AG10803 (cell line): ENCODE results near the gene PLD4.

Experiments
- DNase-seq: peaks from one replicate; pipeline ENCODE4 v3.0.0; 2010; ENCODE audit warnings: low read depth
- H3K4me3 ChIP-seq: 2 replicates; pipeline ENCODE4 v1.5.1; 2011; ENCODE audit warnings: mild to moderate bottlenecking, low read length, control low read depth
- CTCF ChIP-seq: conservative IDR thresholded peaks from 2 replicates; pipeline ENCODE4 v1.5.1; 2011; ENCODE audit warnings: mild to moderate bottlenecking, low read length, control low read depth, inconsistent platforms

Gene PLD4

GRCh38 chr14:104973385-104974145, 48.9 kb downstream of the PLD4 start:
- TF ChIP-seq CTCF, result no peak
- peak overlapping the region; percentile 27 for H3K4me3 ChIP-seq
- peak; percentile 84 for DNase-seq

- DNase-seq, result no peak
- H3K4me3 ChIP-seq, result peak overlapping the region; percentile 16
- TF ChIP-seq CTCF, result no peak
These were observed 49.5 kb downstream of the PLD4 start for GRCh38 chr14:104974146-104974541.

GRCh38 chr14:104974665-104975390, 50.1 kb downstream of the PLD4 start:
- no peak overlapping the region for H3K4me3 ChIP-seq
- DNase-seq, result no peak
- TF ChIP-seq CTCF, result no peak

GRCh38 chr14:104975481-104976197, 51.0 kb downstream of the PLD4 start:
- no peak; the same call in 1 of the 2 replicates for TF ChIP-seq CTCF
- no peak for DNase-seq
- H3K4me3 ChIP-seq, result no peak overlapping the region

- peak; percentile 73 for DNase-seq
- no peak overlapping the region for H3K4me3 ChIP-seq
- TF ChIP-seq CTCF, result peak; percentile 84
These were observed 51.7 kb downstream of the PLD4 start for GRCh38 chr14:104976198-104977007.

- no peak for TF ChIP-seq CTCF
- peak overlapping the region; percentile 60 for H3K4me3 ChIP-seq
- no peak for DNase-seq
These were observed 52.5 kb downstream of the PLD4 start for GRCh38 chr14:104977008-104977680.
